ENCODE data around the gene JAZF1. TPM values are rescaled to one million over a fixed set of nuclear protein-coding genes. Genes with fewer than 3 reads are reported as not detected.

Gene JAZF1
- polyA plus RNA-seq, 1 donor = 11.4 TPM

DNA sequence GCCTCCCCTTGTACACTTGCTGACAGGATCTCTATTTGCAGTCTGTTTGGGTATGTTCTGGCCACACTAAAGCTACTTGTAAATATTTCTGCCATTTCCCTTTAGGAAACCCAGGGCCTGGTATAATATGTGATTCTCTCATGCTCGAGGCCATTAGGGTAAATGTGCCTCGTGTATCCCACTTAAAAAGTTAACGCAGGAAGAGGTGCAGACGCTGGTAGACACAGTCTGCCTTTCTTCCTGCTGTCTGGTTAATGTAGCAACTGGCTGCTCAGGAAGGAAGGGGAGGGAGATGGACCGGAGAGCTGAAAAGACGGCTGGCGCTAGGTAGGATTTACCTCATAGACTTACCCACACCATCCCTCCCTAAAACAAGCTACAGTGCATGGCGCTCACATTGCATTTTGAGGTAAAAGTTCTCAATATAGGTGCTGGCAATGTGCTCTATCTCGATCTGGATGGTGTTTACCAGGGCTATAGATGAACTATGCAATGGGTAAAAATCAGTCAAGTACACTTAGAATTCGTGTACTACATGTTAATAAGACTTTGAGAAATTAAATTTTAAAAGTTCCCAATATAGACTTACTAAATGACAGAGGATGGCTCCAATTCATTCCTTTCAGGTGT is 125.9 kb downstream of the JAZF1 start:
- no peaks in the 10 kb centered on the region for H3K36me3 ChIP-seq (ENCODE audit: control insufficient read depth, insufficient read depth, low read length)
- H3K4me1 ChIP-seq (ENCODE audit: control insufficient read depth, insufficient read depth, low read length) = peaks cover 12% of the 10 kb centered on the region
- no peak overlapping the region for H3K27ac ChIP-seq (ENCODE audit: low read length)
- WGBS (ENCODE audit: insufficient coverage, low lambda C conversion rate) = 89% methylated on average over 3 of the region's 10 CpGs
- no peak overlapping the region for H3K4me3 ChIP-seq (ENCODE audit: low read length)
- no peak for DNase-seq
- no peaks in the 10 kb centered on the region for H3K9me3 ChIP-seq (ENCODE audit: control insufficient read depth, low read depth, low read length)
- no peaks in the 10 kb centered on the region for H3K27me3 ChIP-seq (ENCODE audit: control insufficient read depth, insufficient read depth, low read length)

DNA sequence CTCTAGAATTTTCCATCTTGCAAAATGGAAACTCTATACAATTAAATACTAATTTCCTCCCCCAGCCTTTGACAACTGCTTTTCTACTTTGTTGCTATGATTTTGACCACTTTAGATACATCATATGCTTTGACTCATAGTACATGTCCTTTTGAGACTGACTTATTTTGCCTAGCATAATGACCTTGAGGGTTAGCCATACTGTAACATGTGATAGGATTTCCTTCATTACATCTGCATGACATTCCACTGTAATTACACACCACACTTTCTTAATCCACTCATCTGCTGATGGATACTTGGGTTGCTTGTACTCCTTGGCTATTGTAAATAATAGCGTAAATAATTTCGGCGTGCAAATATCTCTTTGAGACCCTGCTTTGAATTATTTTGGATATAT is 127.7 kb downstream of the JAZF1 start:
- WGBS (ENCODE audit: insufficient coverage, low lambda C conversion rate) = no CpG with 5 or more reads among the region's 3 CpGs

DNA sequence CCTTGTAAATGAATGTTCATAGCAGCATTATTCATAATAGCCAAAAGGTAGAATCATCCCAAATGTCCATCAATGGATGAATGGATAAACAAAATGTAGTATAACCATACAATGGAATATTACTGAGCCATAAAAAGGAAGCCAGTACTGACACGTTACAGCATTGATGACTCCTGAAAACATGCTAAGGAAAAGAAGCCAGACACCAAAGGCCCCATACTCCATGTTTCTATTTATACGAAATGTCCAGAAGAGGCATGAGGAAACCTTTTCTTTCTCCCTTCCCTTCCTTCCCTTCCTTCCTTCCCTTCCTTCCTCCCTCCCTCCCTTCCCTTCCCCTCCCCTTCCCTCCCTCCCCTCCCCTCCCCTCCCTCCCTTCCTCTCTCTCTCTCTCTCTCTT is 131.9 kb downstream of the JAZF1 start:
- no peak overlapping the region for H3K27ac ChIP-seq (ENCODE audit: low read length)
- no peaks in the 10 kb centered on the region for H3K36me3 ChIP-seq (ENCODE audit: control insufficient read depth, insufficient read depth, low read length)
- no CpG with 5 or more reads among the region's 2 CpGs for WGBS (ENCODE audit: insufficient coverage, low lambda C conversion rate)
- H3K4me3 ChIP-seq (ENCODE audit: low read length) = no peak overlapping the region
- DNase-seq = no peak
- no peaks in the 10 kb centered on the region for H3K9me3 ChIP-seq (ENCODE audit: control insufficient read depth, low read depth, low read length)
- H3K4me1 ChIP-seq (ENCODE audit: control insufficient read depth, insufficient read depth, low read length) = no peaks in the 10 kb centered on the region
- H3K27me3 ChIP-seq (ENCODE audit: control insufficient read depth, insufficient read depth, low read length) = peaks cover 2% of the 10 kb centered on the region

More for the DNA sequence above, 127.7 kb downstream of the JAZF1 start:
- Histone ChIP-seq H3K4me3 (ENCODE audit: low read length) (no peak overlapping the region), H3K4me1 (ENCODE audit: control insufficient read depth, insufficient read depth, low read length) (peaks cover 12% of the 10 kb centered on the region), H3K36me3 (ENCODE audit: control insufficient read depth, insufficient read depth, low read length) (no peaks in the 10 kb centered on the region), H3K9me3 (ENCODE audit: control insufficient read depth, low read depth, low read length) (no peaks in the 10 kb centered on the region), H3K27me3 (ENCODE audit: control insufficient read depth, insufficient read depth, low read length) (no peaks in the 10 kb centered on the region), H3K27ac (ENCODE audit: low read length) (no peak overlapping the region)
- no peak for DNase-seq

DNA sequence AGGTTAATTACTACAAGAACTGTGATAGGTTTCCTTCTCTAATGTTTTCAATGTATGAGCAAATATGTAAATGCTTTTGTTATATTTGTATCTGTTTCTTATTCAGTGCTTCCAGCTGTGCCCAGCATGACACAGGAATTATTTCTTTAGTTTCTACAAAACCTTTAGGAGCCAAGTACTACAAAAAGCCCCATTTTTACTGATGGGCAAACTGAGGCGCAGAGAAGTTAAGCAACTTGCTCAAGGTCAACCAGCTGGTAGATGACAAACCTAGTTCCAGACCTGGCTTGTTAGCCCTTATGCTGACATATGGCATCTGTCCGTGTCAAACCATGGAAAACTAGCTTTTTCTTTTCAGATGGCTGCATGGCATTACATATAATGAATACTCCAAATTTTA is 134.6 kb downstream of the JAZF1 start:
- Histone ChIP-seq H3K27me3 (ENCODE audit: control insufficient read depth, insufficient read depth, low read length) (peaks cover 2% of the 10 kb centered on the region), H3K4me3 (ENCODE audit: low read length) (no peak overlapping the region), H3K27ac (ENCODE audit: low read length) (no peak overlapping the region), H3K4me1 (ENCODE audit: control insufficient read depth, insufficient read depth, low read length) (no peaks in the 10 kb centered on the region), H3K36me3 (ENCODE audit: control insufficient read depth, insufficient read depth, low read length) (no peaks in the 10 kb centered on the region), H3K9me3 (ENCODE audit: control insufficient read depth, low read depth, low read length) (no peaks in the 10 kb centered on the region)
- WGBS (ENCODE audit: insufficient coverage, low lambda C conversion rate) = no CpG with 5 or more reads among the region's 2 CpGs
- no peak for DNase-seq

DNA sequence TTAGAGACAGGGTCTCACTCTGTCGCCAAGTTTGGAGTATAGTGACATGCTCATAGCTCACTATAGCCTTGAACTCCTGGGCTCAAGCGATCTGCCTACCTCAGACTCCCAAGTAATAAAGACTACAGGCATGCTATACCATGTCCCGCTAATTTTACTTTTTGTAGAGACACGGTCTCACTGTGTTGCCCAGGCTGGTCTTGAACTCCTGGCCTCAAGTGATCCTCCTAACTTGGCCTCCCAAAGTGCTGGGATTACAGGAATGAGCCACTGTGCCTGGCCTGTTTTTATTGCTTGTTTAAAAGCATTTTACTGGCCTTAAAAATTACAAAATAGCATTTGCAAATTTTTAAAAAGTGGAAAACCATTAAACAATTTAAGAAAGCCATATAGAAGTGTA is 135.0 kb downstream of the JAZF1 start:
- Histone ChIP-seq H3K36me3 (ENCODE audit: control insufficient read depth, insufficient read depth, low read length) (no peaks in the 10 kb centered on the region), H3K4me1 (ENCODE audit: control insufficient read depth, insufficient read depth, low read length) (no peaks in the 10 kb centered on the region), H3K27me3 (ENCODE audit: control insufficient read depth, insufficient read depth, low read length) (peaks cover 2% of the 10 kb centered on the region), H3K4me3 (ENCODE audit: low read length) (no peak overlapping the region), H3K27ac (ENCODE audit: low read length) (no peak overlapping the region), H3K9me3 (ENCODE audit: control insufficient read depth, low read depth, low read length) (no peaks in the 10 kb centered on the region)
- WGBS (ENCODE audit: insufficient coverage, low lambda C conversion rate) = no CpG with 5 or more reads among the region's 4 CpGs
- DNase-seq = no peak

DNA sequence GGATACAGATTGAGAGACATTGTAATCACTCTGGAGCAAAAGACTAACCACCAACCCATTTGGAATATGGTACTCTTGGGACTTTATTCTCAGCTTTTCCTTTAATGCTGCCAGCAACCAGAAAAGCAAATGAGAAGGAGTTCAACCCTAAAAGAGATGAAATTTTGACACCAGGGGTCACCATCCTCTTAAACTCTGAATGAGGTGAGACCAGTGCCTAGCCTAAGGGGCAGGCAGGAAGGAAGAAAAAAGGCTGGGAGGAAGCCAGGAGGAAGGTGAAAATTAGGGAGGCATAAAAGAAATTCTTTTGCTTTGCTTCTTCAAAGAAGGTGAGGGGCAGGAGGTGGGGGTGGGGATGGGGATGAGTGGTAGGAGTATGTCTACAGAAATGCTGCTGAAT is 135.8 kb downstream of the JAZF1 start:
- H3K27ac ChIP-seq (ENCODE audit: low read length) = no peak overlapping the region
- no peak overlapping the region for H3K4me3 ChIP-seq (ENCODE audit: low read length)
- H3K4me1 ChIP-seq (ENCODE audit: control insufficient read depth, insufficient read depth, low read length) = no peaks in the 10 kb centered on the region
- no peaks in the 10 kb centered on the region for H3K9me3 ChIP-seq (ENCODE audit: control insufficient read depth, low read depth, low read length)
- peaks cover 2% of the 10 kb centered on the region for H3K27me3 ChIP-seq (ENCODE audit: control insufficient read depth, insufficient read depth, low read length)
- no peaks in the 10 kb centered on the region for H3K36me3 ChIP-seq (ENCODE audit: control insufficient read depth, insufficient read depth, low read length)
- DNase-seq = no peak

DNA sequence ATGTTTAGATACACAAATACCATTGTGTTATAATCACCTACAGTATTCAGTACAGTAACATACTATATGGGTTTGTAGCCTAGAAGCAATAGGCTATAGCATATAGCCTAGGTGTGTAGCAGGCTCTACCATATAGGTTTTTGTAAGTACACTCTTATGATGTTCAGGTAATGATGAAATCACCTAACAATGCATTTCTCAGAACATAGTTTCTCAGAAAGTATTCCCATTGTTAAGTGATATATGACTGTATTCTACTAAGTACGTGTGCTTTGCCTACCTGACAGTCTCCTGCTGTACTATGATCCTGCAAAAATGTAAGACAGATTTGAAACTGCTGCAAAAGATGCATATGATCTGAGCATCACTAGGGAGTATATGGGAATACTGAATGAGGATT is 137.9 kb downstream of the JAZF1 start:
- Histone ChIP-seq H3K9me3 (ENCODE audit: control insufficient read depth, low read depth, low read length) (no peaks in the 10 kb centered on the region), H3K36me3 (ENCODE audit: control insufficient read depth, insufficient read depth, low read length) (no peaks in the 10 kb centered on the region), H3K4me3 (ENCODE audit: low read length) (no peak overlapping the region), H3K27me3 (ENCODE audit: control insufficient read depth, insufficient read depth, low read length) (peaks cover 2% of the 10 kb centered on the region), H3K4me1 (ENCODE audit: control insufficient read depth, insufficient read depth, low read length) (no peaks in the 10 kb centered on the region), H3K27ac (ENCODE audit: low read length) (no peak overlapping the region)
- DNase-seq = no peak
- no CpG with 5 or more reads among the region's 1 CpG for WGBS (ENCODE audit: insufficient coverage, low lambda C conversion rate)

DNA sequence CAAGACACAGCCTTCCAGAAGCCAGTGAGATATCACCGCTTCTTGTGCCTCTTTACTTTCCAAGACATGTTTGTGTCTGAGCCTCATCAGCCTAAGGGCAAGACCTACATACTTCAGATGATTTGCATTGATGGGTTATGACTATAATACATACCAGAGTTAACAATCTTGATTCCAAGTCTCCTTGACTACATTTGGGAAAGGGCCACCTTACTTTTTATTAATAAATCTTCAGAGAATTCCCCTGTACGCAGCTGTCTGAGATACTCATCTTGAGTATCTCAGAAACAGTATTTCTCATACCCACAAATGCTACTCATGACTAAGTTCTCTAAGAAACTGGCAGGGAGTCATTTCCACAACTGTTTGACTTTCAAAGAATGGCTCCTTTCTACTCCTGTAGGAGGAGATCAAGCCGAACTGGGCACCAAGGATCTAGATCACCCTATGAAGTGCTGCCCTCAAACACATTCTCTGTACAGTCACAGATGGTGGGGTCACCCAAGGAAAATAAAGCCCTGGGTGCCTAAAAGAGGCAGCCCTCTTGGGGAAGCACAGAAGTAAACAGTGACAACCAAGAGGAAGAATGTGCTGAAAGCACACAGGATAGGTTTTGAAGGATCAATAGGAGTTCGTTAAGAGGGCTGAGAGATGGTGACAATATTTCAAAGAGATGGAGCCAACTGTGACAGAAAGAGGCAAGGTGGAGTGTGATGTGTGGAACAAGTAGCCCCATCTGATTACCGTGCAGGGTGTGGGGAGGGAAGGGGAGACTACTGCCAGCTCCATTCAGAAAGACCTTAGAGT is 138.9 kb downstream of the JAZF1 start:
- no peak overlapping the region for H3K4me3 ChIP-seq (ENCODE audit: low read length)
- peaks cover 4% of the 10 kb centered on the region for H3K4me1 ChIP-seq (ENCODE audit: control insufficient read depth, insufficient read depth, low read length)
- no peak overlapping the region for H3K27ac ChIP-seq (ENCODE audit: low read length)
- WGBS (ENCODE audit: insufficient coverage, low lambda C conversion rate) = 100% methylated on average over 1 of the region's 5 CpGs
- H3K27me3 ChIP-seq (ENCODE audit: control insufficient read depth, insufficient read depth, low read length) = peaks cover 2% of the 10 kb centered on the region
- H3K36me3 ChIP-seq (ENCODE audit: control insufficient read depth, insufficient read depth, low read length) = no peaks in the 10 kb centered on the region
- no peak for DNase-seq
- H3K9me3 ChIP-seq (ENCODE audit: control insufficient read depth, low read depth, low read length) = no peaks in the 10 kb centered on the region

DNA sequence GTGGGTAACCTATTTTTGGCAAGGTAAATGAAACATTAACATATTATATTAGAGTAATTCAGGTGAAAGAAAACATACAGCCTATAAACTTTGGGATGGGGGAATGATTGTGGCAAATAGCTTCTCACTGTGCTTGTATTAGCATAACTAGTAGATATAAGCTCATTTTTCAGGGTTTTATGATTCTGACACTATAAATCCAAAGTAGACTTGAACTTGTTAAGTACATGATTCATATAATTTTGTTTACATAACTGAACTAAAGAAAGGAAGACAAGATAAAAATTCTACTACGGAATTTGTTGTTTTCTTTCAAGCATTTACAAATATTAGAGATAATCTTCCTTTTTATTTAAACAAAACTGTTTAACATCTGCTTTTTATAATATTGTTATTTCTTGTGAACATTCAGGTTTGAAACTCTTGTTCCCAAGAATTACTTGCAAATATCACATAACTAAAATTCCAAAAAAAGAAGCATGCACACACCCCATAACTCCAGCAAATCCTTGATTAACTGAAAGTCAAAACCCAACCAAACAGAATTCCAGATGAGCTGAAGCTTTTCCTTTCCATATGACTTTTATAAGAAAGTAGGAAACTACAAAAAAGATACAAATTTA is 142.3 kb downstream of the JAZF1 start:
- no CpG with 5 or more reads among the region's 1 CpG for WGBS (ENCODE audit: insufficient coverage, low lambda C conversion rate)
- Histone ChIP-seq H3K4me1 (ENCODE audit: control insufficient read depth, insufficient read depth, low read length) (peaks cover 7% of the 10 kb centered on the region), H3K27ac (ENCODE audit: low read length) (no peak overlapping the region)

DNA sequence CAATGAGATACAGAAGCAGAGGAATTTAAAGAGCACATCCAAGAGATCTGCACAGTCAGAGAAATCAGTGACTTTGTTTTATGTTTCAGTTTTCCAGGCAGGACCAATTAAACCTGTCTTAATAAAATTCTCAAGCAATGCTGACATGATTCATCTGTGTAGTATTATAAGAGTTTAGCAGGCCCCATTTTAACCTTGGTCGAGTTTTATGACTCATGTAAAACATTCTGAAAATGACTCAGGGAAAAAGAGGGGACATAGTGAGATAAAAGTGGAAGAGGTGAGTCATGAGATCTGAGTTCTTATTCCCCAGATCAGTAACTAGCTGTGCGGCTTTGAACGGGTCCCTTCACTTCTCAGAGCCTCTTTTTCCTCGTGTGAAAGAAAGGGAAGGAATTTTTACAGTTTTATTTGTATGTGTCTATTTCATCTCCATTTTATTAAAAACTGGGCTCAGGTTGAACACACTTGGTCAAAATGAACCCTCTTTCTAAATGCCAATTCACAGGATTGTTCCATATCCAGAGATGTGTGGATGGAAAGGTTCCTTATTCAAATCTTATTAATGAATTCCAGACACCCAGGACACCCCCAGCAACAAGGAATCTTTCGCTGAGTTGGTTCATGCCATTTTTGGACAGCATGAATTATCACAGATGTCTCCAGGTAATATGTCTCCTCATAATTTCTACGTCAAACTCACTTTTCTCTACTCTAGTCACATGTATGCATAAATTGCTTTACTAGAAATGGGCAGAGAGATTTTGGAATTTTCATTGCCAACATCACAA is 143.2 kb downstream of the JAZF1 start:
- H3K4me1 ChIP-seq (ENCODE audit: control insufficient read depth, insufficient read depth, low read length) = peaks cover 7% of the 10 kb centered on the region
- DNase-seq = peak; percentile 55 to 80
- H3K27ac ChIP-seq (ENCODE audit: low read length) = no peak overlapping the region
- H3K27me3 ChIP-seq (ENCODE audit: control insufficient read depth, insufficient read depth, low read length) = no peaks in the 10 kb centered on the region
- H3K9me3 ChIP-seq (ENCODE audit: control insufficient read depth, low read depth, low read length) = no peaks in the 10 kb centered on the region
- H3K4me3 ChIP-seq (ENCODE audit: low read length) = no peak overlapping the region
- no peaks in the 10 kb centered on the region for H3K36me3 ChIP-seq (ENCODE audit: control insufficient read depth, insufficient read depth, low read length)
- WGBS (ENCODE audit: insufficient coverage, low lambda C conversion rate) = 100% methylated on average over 1 of the region's 6 CpGs

More for the DNA sequence above, 142.3 kb downstream of the JAZF1 start:
- DNase-seq = no peak
- H3K9me3 ChIP-seq (ENCODE audit: control insufficient read depth, low read depth, low read length) = no peaks in the 10 kb centered on the region
- no peaks in the 10 kb centered on the region for H3K27me3 ChIP-seq (ENCODE audit: control insufficient read depth, insufficient read depth, low read length)
- no peak overlapping the region for H3K4me3 ChIP-seq (ENCODE audit: low read length)
- H3K36me3 ChIP-seq (ENCODE audit: control insufficient read depth, insufficient read depth, low read length) = no peaks in the 10 kb centered on the region

Data from large intestine (tissue), 3 donors.